Transverse colon (tissue), 4 donors: ENCODE measurements around the gene TFRC. TPM values are rescaled to one million over a fixed set of nuclear protein-coding genes. Genes with fewer than 3 reads are reported as not detected.
"Not testable (repeated sequence)": the region's sequence is repeated elsewhere in the genome, so short reads cannot be mapped to it uniquely, and the experiment has no call there.

Source experiments
- DNase-seq: peaks from one replicate; pipeline ENCODE4 v3.0.0-alpha.2; 2019
- H3K27ac ChIP-seq, 4 donors: fragments of 200-600 bp; sonication (generic); 2 replicates each; pipeline ENCODE4 v1.5.1; 2016 to 2018; ENCODE audit warnings: inconsistent platforms in 4 of 4
- H3K27me3 ChIP-seq: fragments of 200-600 bp; sonication (generic); 2 replicates; pipeline ENCODE4 v1.5.1; 2017; ENCODE audit warnings: inconsistent platforms
- H3K36me3 ChIP-seq, 4 donors: fragments of 200-600 bp; sonication (generic); 2 replicates each; pipeline ENCODE4 v1.5.1; 2017 to 2019; ENCODE audit warnings: inconsistent platforms in 4 of 4
- H3K4me1 ChIP-seq, 4 donors: fragments of 200-600 bp; sonication (generic); 2 replicates each; pipeline ENCODE4 v1.5.1; 2017 to 2020; ENCODE audit warnings: inconsistent platforms in 4 of 4
- H3K4me3 ChIP-seq, 4 donors: fragments of 200-600 bp; sonication (generic); 1 replicate in 1 of 4; 2 replicates in 3 of 4; pipeline versions ENCODE4 v1.5.1 to v1.6.1; 2017 to 2019; ENCODE audit warnings: inconsistent platforms in 4 of 4
- H3K9me3 ChIP-seq, 2 donors: fragments of 200-600 bp; sonication (generic); 2 replicates each; pipeline ENCODE4 v1.5.1; 2017 to 2019; ENCODE audit warnings: inconsistent platforms in 2 of 2
- CTCF ChIP-seq, 5 experiments: fragments of 200-600 bp in 3 of 5; fragments of 450-650 bp in 2 of 5; sonication (generic) in 3 of 5; IDR thresholded peaks; 1 replicate in 2 of 5; 2 replicates in 3 of 5; pipeline ENCODE4 v1.5.1; 2016 to 2017; ENCODE audit warnings: antibody characterized with exemption in 5 of 5, inconsistent platforms in 3 of 5, mild to moderate bottlenecking in 2 of 5, moderate library complexity in 1 of 5
- EP300 ChIP-seq: sonication (generic); formaldehyde crosslinking; IDR thresholded peaks from one replicate; pipeline ENCODE4 v1.6.1; 2017; ENCODE audit warnings: antibody characterized with exemption, low read depth
- POLR2A ChIP-seq: fragments of 450-650 bp; IDR thresholded peaks from one replicate; pipeline ENCODE4 v1.6.1; 2016; ENCODE audit warnings: antibody characterized with exemption, mild to moderate bottlenecking, moderate library complexity
- POLR2AphosphoS5 ChIP-seq, 3 donors: sonication (generic); formaldehyde crosslinking; IDR thresholded peaks; one replicate each; pipeline ENCODE4 v1.6.1; 2016; ENCODE audit warnings: antibody characterized with exemption in 3 of 3
- WGBS, 2 donors: methylation state at CpG; one replicate each; pipeline ENCODE4 v1.1.5; 2018; ENCODE audit warnings: low coverage in 1 of 2; 5-methylcytosine and 5-hydroxymethylcytosine counted together
- in situ Hi-C, 4 donors: fragments of 200-750 bp; cut with MboI; loops; one replicate each; pipeline versions ENCODE4 v1.15.0 to v1.15.1; 2017; ENCODE audit warnings: low sequenced_read_pairs in 3 of 4, low pct_ligation_motif_present in 1 of 4, low pct_unique_long_range_greater_than_20kb in 1 of 4
- intact Hi-C: fragments of 100-400 bp; cut with DNase I; formaldehyde crosslinking; loops from one replicate; pipeline ENCODE4 v1.15.1; 2023; ENCODE audit warnings: low total_unique reads
- total RNA-seq, 4 donors: library from RNA; depleted of rRNA; stranded (reverse); fragments of >200 nt; gene quantifications; one replicate each; pipeline ENCODE4 v1.1.0, GENCODE V29; 2016

The TFRC gene
- total RNA-seq, 4 donors from 2014 or later, result 117 to 404 (median 181) TPM

- no peaks in the 10 kb centered on the region for H3K27me3 ChIP-seq
- no peak overlapping the region for H3K27ac ChIP-seq
- no peak overlapping the region for H3K4me3 ChIP-seq
- in situ Hi-C loops, result no loop called here
- no peaks in the 10 kb centered on the region for H3K4me1 ChIP-seq
- no peaks in the 10 kb centered on the region for H3K9me3 ChIP-seq
- WGBS, 2 donors, result 53 to 71% methylated on average over 2 to 3 of the region's 3 CpGs
- TF ChIP-seq EP300 (no peak), POLR2A (no peak), CTCF (IDR thresholded peaks at IDR 0.05) (no peak), POLR2AphosphoS5 (IDR thresholded peaks at IDR 0.05) (no peak)
- H3K36me3 ChIP-seq, result peaks cover 4 to 99% (median 48%) of the 10 kb centered on the region in 4 donors
- intact Hi-C loops, result no loop called here
- DNase-seq, result no peak
Measured at GRCh38 chr3:196057760-196058331, 24.0 kb downstream of the TFRC start.

DNA sequence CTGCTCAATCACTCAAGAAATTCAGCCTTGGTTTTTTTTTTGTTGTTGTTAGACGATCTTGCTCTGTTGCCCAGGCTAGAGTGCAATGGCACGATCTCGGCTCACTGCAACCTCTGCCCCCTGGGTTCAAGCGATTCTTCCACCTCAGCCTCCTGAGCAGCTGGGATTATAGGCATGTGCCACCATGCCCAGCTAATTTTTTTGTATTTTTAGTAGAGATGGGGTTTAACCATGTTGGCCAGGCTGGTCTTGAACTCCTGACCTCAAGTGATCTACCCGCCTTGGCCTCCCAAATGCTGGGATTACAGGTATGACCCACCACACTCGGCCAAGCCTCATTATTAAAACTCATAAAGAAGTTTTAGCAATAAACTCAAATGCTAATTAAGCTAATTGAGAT, 25.5 kb downstream of the TFRC start:
- H3K4me3 ChIP-seq, in situ Hi-C loops, DNase-seq, H3K4me1 ChIP-seq, H3K27ac ChIP-seq, H3K9me3 ChIP-seq, H3K27me3 ChIP-seq, intact Hi-C loops: not testable (repeated sequence)
- 94 to 100% methylated on average over 1 to 6 of the region's 6 CpGs for whole genome bisulfite sequencing, 2 donors
- H3K36me3 ChIP-seq, result peaks cover 4 to 97% (median 48%) of the 10 kb centered on the region in 4 donors

DNA sequence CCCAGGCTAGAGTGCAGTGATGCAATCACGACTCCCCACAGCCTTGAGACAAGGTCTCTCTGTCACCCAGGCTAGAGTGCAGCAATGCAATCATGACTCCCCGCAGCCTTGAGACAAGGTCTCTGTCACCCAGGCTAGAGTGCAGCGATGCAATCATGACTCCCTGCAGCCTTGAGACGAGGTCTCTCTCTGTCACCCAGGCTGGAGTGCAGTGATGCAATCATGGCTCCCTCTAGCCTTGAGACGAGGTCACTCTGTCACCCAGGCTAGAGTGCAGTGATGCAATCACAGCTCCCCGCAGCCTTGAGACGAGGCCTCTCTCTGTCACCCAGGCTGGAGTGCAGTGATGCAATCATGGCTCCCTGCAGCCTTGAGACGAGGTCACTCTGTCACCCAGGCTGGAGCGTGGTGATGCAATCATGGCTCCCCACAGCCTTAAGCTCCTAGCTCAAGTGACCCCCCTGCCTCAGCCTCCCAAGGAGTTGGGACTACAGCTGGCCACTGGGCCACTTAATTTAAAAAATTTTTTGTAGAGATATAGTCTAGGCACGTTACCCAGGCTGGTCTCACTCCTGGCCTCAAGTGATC, 26.1 kb downstream of the TFRC start:
- intact Hi-C loops (no loop called here), in situ Hi-C loops (no loop called here)
- Histone ChIP-seq H3K4me3 (no peak overlapping the region), H3K4me1 (no peaks in the 10 kb centered on the region), H3K36me3 (peaks cover 4 to 97% (median 48%) of the 10 kb centered on the region in 4 donors), H3K27ac (no peak overlapping the region), H3K9me3 (no peaks in the 10 kb centered on the region), H3K27me3 (no peaks in the 10 kb centered on the region)
- WGBS, 2 donors, result 75 to 88% methylated on average over 3 to 10 of the region's 10 CpGs
- TF ChIP-seq CTCF (IDR thresholded peaks at IDR 0.05) (no peak), POLR2AphosphoS5 (IDR thresholded peaks at IDR 0.05) (no peak), POLR2A (no peak)
- no peak for DNase-seq

DNA sequence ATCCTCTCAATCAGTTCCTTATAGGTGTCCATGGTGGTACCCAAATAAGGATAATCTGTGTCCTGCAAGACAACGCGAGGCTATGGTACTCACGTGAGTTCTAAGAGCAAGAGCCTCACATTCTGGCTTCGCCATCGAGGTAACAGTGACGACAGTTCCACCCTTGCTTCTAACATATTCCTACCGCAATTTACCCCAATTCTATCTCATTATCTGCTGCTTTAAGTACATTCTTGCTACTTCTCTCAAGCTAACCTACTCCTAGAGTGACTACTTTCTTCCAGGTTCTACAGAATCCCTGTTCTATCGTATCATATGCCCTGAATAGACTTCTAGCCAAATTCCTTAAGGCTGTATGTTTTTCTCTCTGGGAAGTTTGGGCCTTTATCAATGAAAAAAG, 26.6 kb downstream of the TFRC start:
- peaks cover 4 to 97% (median 50%) of the 10 kb centered on the region in 4 donors for H3K36me3 ChIP-seq
- TF ChIP-seq CTCF (IDR thresholded peaks at IDR 0.05) (no peak), POLR2A (no peak), POLR2AphosphoS5 (IDR thresholded peaks at IDR 0.05) (no peak), EP300 (no peak)
- no peaks in the 10 kb centered on the region for H3K9me3 ChIP-seq
- H3K4me1 ChIP-seq, result no peaks in the 10 kb centered on the region
- no peak overlapping the region for H3K4me3 ChIP-seq
- in situ Hi-C loops, result no loop called here
- 89 to 91% methylated on average over 8 of the region's 8 CpGs for WGBS, 2 donors
- H3K27ac ChIP-seq, result no peak overlapping the region
- DNase-seq, result no peak
- no peaks in the 10 kb centered on the region for H3K27me3 ChIP-seq
- intact Hi-C loops, result no loop called here

DNA sequence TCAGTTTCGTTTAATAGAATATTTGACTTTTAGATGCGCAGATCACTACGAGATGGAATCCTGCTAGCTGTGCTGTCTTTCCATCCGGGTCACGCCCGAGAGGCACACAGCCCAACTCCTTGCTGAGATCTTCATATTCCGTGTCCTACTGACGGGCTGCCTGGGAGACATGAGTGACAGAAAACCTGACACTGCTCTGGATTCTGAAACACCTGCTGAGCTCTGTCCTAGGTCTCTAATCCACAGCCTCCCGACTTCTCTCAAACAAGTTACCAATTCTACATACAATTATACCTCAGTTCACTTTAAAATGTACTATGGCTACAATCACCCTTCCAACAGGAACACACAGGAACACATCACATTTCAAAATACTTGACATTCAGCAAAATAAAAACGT, 27.2 kb downstream of the TFRC start:
- H3K36me3 ChIP-seq, result peaks cover 2 to 97% (median 52%) of the 10 kb centered on the region in 4 donors
- DNase-seq, result no peak
- no peaks in the 10 kb centered on the region for H3K9me3 ChIP-seq
- WGBS, 2 donors, result 86 to 89% methylated on average over 3 to 10 of the region's 10 CpGs
- no peaks in the 10 kb centered on the region for H3K4me1 ChIP-seq
- H3K4me3 ChIP-seq, result no peak overlapping the region
- intact Hi-C loops, result no loop called here
- TF ChIP-seq POLR2A, result no peak
- no peak for TF ChIP-seq EP300
- no peak for TF ChIP-seq CTCF (IDR thresholded peaks at IDR 0.05)
- TF ChIP-seq POLR2AphosphoS5 (IDR thresholded peaks at IDR 0.05), result no peak
- in situ Hi-C loops, result no loop called here
- no peaks in the 10 kb centered on the region for H3K27me3 ChIP-seq
- no peak overlapping the region for H3K27ac ChIP-seq
